K562 (cell line): ENCODE results near the gene HARS2. TPM values are rescaled to one million over a fixed set of nuclear protein-coding genes. Genes with fewer than 3 reads are reported as not detected.
A peak's percentile ranks its signal among the peaks of the same experiment; 100 is the strongest.

Experiments
- ARID4B ChIP-seq: sonication (generic); formaldehyde crosslinking; IDR thresholded peaks from 2 replicates; pipeline ENCODE4 v1.8.0; 2022; ENCODE audit warnings: mild to moderate bottlenecking, missing genetic modification reagents
- KLF16 ChIP-seq: IDR thresholded peaks from 2 replicates; pipeline ENCODE4 v1.6.1; 2016; ENCODE audit warnings: antibody characterized with exemption
- LARP7 ChIP-seq: fragments of 450-650 bp; IDR thresholded peaks from 2 replicates; pipeline ENCODE4 v1.6.1; 2016
- PHB ChIP-seq: fragments of 250-450 bp; sonication (Bioruptor Pico); IDR thresholded peaks from 2 replicates; pipeline ENCODE4 v1.5.0; 2021
- ZNF146 ChIP-seq: IDR thresholded peaks from one replicate; pipeline ENCODE4 v1.6.1; 2018; ENCODE audit warnings: missing compliant biosample characterization; ENCODE audit not compliant: unreplicated experiment
- ZNF232 ChIP-seq: sonication (generic); formaldehyde crosslinking; IDR thresholded peaks from 2 replicates; pipeline ENCODE4 v1.8.0; 2022; ENCODE audit warnings: mild to moderate bottlenecking, missing genetic modification reagents
- polyA plus RNA-seq, 8 experiments: library from polyadenylated mRNA; depleted of rRNA in 4 of 8; stranded (reverse) in 5 of 8; unstranded in 3 of 8; fragments of >200 nt; fragmentation: Nextera tagmentation in 2 of 8; fragmentation: Illumina TruSeq in 1 of 8; extraction: Ambion mirVana in 2 of 8; extraction: Trizol in 1 of 8; gene quantifications; 2 replicates each; pipeline versions ENCODE4 v1.2.1 to v1.2.3, GENCODE V29; 2011 to 2014; ENCODE audit warnings: inconsistent platforms in 1 of 8, missing spikeins in 1 of 8
- total RNA-seq, 7 experiments: library from RNA; depleted of rRNA in 6 of 7; stranded (reverse); fragments of >200 nt in 6 of 7; fragmentation: Illumina TruSeq in 2 of 7; extraction: Trizol in 2 of 7; gene quantifications; 2 replicates each; pipeline versions ENCODE4 v1.2.1 to v1.2.3, GENCODE V29; 2011 to 2021; ENCODE audit warnings: low replicate concordance in 1 of 7
- TF ChIP-seq, protein P1 (sequence below): sonication (generic); formaldehyde crosslinking; IDR thresholded peaks from 2 replicates; pipeline ENCODE4 v1.8.0; 2022; ENCODE audit warnings: missing genetic modification reagents, mild to moderate bottlenecking, moderate library complexity, borderline replicate concordance
- TF ChIP-seq, protein P2 (sequence below): fragments of 250-450 bp; sonication (Bioruptor Pico); IDR thresholded peaks from 2 replicates; pipeline ENCODE4 v1.5.1; 2021; ENCODE audit warnings: mild to moderate bottlenecking
- TF ChIP-seq, protein P3 (sequence below), 2 experiments: fragments of 450-650 bp in 1 of 2; sonication (generic) in 1 of 2; formaldehyde crosslinking in 1 of 2; IDR thresholded peaks; 2 replicates each; pipeline versions ENCODE4 v1.7.1 to v1.9.0; 2016 to 2022; ENCODE audit warnings: inconsistent platforms in 1 of 2, mild to moderate bottlenecking in 1 of 2, missing genetic modification reagents in 1 of 2

The HARS2 gene
- total and polyA plus RNA-seq, 9 of the 15 experiments (the other 6 are each of a cell fraction or from before 2014, with no cell fraction given): 8.5 to 41.6 (median 27.1) TPM

- TF ChIP-seq KLF16 (no peak), ZNF232 (CRISPR knock-in tag) (no peak), LARP7 (peak; percentile 93; the same call in 1 of the 2 replicates), PHB (CRISPR knock-in tag) (no peak), ZNF146 (CRISPR knock-in tag) (no peak), ARID4B (CRISPR knock-in tag) (peak; percentile 95)
- TF ChIP-seq, protein P1, sequence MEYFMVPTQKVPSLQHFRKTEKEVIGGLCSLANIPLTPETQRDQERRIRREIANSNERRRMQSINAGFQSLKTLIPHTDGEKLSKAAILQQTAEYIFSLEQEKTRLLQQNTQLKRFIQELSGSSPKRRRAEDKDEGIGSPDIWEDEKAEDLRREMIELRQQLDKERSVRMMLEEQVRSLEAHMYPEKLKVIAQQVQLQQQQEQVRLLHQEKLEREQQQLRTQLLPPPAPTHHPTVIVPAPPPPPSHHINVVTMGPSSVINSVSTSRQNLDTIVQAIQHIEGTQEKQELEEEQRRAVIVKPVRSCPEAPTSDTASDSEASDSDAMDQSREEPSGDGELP: peak; percentile 90
- TF ChIP-seq, protein P2, sequence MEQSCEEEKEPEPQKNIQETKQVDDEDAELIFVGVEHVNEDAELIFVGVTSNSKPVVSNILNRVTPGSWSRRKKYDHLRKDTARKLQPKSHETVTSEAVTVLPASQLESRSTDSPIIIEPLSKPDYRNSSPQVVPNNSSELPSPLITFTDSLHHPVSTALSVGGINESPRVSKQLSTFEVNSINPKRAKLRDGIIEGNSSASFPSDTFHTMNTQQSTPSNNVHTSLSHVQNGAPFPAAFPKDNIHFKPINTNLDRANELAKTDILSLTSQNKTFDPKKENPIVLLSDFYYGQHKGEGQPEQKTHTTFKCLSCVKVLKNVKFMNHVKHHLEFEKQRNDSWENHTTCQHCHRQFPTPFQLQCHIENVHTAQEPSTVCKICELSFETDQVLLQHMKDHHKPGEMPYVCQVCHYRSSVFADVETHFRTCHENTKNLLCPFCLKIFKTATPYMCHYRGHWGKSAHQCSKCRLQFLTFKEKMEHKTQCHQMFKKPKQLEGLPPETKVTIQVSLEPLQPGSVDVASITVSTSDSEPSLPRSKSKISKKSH: no peak
- TF ChIP-seq, protein P3, sequence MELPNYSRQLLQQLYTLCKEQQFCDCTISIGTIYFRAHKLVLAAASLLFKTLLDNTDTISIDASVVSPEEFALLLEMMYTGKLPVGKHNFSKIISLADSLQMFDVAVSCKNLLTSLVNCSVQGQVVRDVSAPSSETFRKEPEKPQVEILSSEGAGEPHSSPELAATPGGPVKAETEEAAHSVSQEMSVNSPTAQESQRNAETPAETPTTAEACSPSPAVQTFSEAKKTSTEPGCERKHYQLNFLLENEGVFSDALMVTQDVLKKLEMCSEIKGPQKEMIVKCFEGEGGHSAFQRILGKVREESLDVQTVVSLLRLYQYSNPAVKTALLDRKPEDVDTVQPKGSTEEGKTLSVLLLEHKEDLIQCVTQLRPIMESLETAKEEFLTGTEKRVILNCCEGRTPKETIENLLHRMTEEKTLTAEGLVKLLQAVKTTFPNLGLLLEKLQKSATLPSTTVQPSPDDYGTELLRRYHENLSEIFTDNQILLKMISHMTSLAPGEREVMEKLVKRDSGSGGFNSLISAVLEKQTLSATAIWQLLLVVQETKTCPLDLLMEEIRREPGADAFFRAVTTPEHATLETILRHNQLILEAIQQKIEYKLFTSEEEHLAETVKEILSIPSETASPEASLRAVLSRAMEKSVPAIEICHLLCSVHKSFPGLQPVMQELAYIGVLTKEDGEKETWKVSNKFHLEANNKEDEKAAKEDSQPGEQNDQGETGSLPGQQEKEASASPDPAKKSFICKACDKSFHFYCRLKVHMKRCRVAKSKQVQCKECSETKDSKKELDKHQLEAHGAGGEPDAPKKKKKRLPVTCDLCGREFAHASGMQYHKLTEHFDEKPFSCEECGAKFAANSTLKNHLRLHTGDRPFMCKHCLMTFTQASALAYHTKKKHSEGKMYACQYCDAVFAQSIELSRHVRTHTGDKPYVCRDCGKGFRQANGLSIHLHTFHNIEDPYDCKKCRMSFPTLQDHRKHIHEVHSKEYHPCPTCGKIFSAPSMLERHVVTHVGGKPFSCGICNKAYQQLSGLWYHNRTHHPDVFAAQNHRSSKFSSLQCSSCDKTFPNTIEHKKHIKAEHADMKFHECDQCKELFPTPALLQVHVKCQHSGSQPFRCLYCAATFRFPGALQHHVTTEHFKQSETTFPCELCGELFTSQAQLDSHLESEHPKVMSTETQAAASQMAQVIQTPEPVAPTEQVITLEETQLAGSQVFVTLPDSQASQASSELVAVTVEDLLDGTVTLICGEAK (IDR thresholded peaks at IDR 0.05): peak; percentile 98
- TF ChIP-seq, protein P3 (CRISPR knock-in tag; IDR thresholded peaks at IDR 0.05): no peak
Observed at GRCh38 chr5:140690941-140691924, at the start of gene HARS2, which contains the start of gene HARS1 (continued).
